ENCODE data around the gene IRGC. TPM values are rescaled to one million over a fixed set of nuclear protein-coding genes. Genes with fewer than 3 reads are reported as not detected.

IRGC gene
- total RNA-seq, 1 experiment from 2014 or later: not detected

DNA sequence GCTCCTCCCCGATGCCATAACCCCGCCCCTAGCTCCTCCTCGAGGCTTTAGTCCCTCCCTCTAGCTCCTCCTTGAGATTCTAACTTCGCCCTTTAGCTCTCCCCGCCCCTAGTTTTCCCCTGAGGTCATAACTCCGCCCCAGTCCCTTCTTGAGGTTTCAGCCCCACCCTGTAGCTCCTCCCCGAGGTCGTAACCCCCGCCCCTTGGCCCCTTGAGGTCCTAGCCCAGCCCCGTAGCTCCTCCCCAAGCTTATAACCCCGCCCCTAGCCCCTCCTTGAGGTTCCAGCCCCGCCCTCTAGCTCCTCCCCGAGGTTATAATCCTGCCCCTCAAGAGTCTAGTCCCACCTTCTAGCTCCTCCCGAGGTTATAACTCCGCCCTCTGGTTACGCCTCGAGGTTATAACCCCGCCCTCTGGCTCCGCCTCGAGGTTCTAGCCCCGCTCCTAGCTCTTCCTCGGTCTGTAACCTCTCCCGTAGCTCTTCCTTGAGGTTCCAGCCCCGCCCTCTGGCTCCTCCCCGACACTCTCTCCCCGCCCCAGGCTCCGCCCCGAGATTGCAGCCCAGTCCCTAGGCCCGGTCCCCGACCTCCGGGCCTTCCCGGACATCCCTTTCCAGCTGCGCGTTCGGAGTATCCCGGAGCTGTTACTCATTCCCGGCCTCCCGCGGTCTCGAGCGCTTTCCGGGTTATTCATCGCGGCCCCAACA lies 47.3 kb upstream of the IRGC start:
- no peak overlapping the region for H2BK12ac ChIP-seq (ENCODE audit: insufficient read length, low read depth, low read length)
- no peak overlapping the region for H3T11ph ChIP-seq (ENCODE audit: low read length)
- H2BK5ac ChIP-seq (ENCODE audit: insufficient read length, low read length): no peak overlapping the region
- Mint-ChIP-seq H3K4me3 (peak overlapping the region; percentile 76 to 91), H3K9me3 (no peaks in the 10 kb centered on the region), H3K27ac (peak overlapping the region; percentile 64 to 96 (median 70); a peak in 3 of 7 replicates), H3K27me3 (ENCODE audit: low read depth) (peaks cover 25% of the 10 kb centered on the region), H3K4me1 (peaks cover 30 to 33% of the 10 kb centered on the region in 2 experiments), H3K36me3 (ENCODE audit: insufficient read depth in 1 of 3, low read depth in 3 of 3) (peaks cover 21 to 28% (median 22%) of the 10 kb centered on the region in 3 experiments; a peak in 5 of 7 replicates)
- H2AK5ac ChIP-seq (ENCODE audit: insufficient read length, low read length): no peak overlapping the region
- H3K4me2 ChIP-seq (ENCODE audit: insufficient read depth, insufficient read length, low read length): peak overlapping the region; percentile 75
- no peak overlapping the region for H4K8ac ChIP-seq (replicated peaks; ENCODE audit: insufficient read length, low read depth, low read length)
- H3K79me1 ChIP-seq (ENCODE audit: insufficient read depth, low read depth, low read length, poor library complexity, severe bottlenecking): no peaks in the 10 kb centered on the region
- H2AFZ ChIP-seq (ENCODE audit: low read length): no peak overlapping the region
- no peak overlapping the region for H3K9ac ChIP-seq (ENCODE audit: extremely low read depth, insufficient read length, low read length)
- H2BK15ac ChIP-seq (ENCODE audit: low read depth, low read length): no peak overlapping the region
- no peaks in the 10 kb centered on the region for H3K27me3 ChIP-seq (ENCODE audit: insufficient read depth, low read length)
- H3K23ac ChIP-seq (ENCODE audit: insufficient read length, low read depth, low read length): no peak overlapping the region
- no peak overlapping the region for H3K18ac ChIP-seq (ENCODE audit: insufficient read length, low read depth, low read length)
- H2BK20ac ChIP-seq (ENCODE audit: low read depth, low read length, poor library complexity, severe bottlenecking): no peak overlapping the region
- no peaks in the 10 kb centered on the region for H3K9me3 ChIP-seq (ENCODE audit: control insufficient read depth, low read depth, low read length)
- H4K20me1 ChIP-seq (ENCODE audit: control insufficient read depth, insufficient read depth, insufficient read length): no peaks in the 10 kb centered on the region
- H3K79me2 ChIP-seq (ENCODE audit: insufficient read depth, low read length): no peaks in the 10 kb centered on the region
- H4K5ac ChIP-seq (ENCODE audit: insufficient read length, low read depth, low read length): no peak overlapping the region
- no peak overlapping the region for H3K14ac ChIP-seq (ENCODE audit: insufficient read depth, low read length)
- peaks cover 2% of the 10 kb centered on the region; the same call in 1 of the 2 replicates for H3K4me1 ChIP-seq (ENCODE audit: insufficient read depth, low read length)
- no peak overlapping the region for H3K56ac ChIP-seq (ENCODE audit: insufficient read length, low read depth, low read length)
- TF ChIP-seq, protein P1, sequence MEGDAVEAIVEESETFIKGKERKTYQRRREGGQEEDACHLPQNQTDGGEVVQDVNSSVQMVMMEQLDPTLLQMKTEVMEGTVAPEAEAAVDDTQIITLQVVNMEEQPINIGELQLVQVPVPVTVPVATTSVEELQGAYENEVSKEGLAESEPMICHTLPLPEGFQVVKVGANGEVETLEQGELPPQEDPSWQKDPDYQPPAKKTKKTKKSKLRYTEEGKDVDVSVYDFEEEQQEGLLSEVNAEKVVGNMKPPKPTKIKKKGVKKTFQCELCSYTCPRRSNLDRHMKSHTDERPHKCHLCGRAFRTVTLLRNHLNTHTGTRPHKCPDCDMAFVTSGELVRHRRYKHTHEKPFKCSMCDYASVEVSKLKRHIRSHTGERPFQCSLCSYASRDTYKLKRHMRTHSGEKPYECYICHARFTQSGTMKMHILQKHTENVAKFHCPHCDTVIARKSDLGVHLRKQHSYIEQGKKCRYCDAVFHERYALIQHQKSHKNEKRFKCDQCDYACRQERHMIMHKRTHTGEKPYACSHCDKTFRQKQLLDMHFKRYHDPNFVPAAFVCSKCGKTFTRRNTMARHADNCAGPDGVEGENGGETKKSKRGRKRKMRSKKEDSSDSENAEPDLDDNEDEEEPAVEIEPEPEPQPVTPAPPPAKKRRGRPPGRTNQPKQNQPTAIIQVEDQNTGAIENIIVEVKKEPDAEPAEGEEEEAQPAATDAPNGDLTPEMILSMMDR (conservative IDR thresholded peaks at IDR 0.05): no peak
- no peak overlapping the region for H3K27ac ChIP-seq (ENCODE audit: insufficient read length, low read depth, low read length)
- no CpG with 5 or more reads among the region's 44 CpGs for WGBS (ENCODE audit: extremely low coverage, insufficient read length, low lambda C conversion rate)
- H3K4ac ChIP-seq (ENCODE audit: low read depth, low read length): no peak overlapping the region
- H4K91ac ChIP-seq (ENCODE audit: insufficient read length, low read depth, low read length): no peak overlapping the region
- no peak overlapping the region for H2BK120ac ChIP-seq (ENCODE audit: low read depth, low read length, poor library complexity, severe bottlenecking)
- peak; percentile 99 for DNase-seq
- peaks cover 15% of the 10 kb centered on the region for H3K23me2 ChIP-seq (ENCODE audit: insufficient read length, low read depth, low read length, poor library complexity, severe bottlenecking)

Data from H9 (cell line).